GM23338 (cell line): ENCODE results near the gene TTC8.

Experiments used
- CTCF ChIP-seq, 2 experiments: fragments of 200-600 bp in 1 of 2; sonication (generic) in 1 of 2; conservative IDR thresholded peaks; 2 replicates each; pipeline versions ENCODE4 v1.5.1 to v1.6.1; 2016 to 2017; ENCODE audit warnings: antibody characterized with exemption in 2 of 2, low read depth in 2 of 2, mild to moderate bottlenecking in 2 of 2, moderate library complexity in 1 of 2
- ETS1 ChIP-seq: IDR thresholded peaks from 2 replicates; pipeline ENCODE4 v1.6.1; 2016; ENCODE audit warnings: antibody characterized with exemption
- EZH2 ChIP-seq: fragments of 200-600 bp; sonication (generic); IDR thresholded peaks from one replicate; pipeline ENCODE4 v1.8.0; 2017; ENCODE audit warnings: antibody characterized with exemption, mild to moderate bottlenecking, low read depth; ENCODE audit not compliant: unreplicated experiment
- POLR2AphosphoS5 ChIP-seq: IDR thresholded peaks from 2 replicates; pipeline ENCODE4 v1.6.1; 2016; ENCODE audit warnings: antibody characterized with exemption, low read depth
- STAT1 ChIP-seq: IDR thresholded peaks from one replicate; pipeline ENCODE4 v1.6.1; 2016; ENCODE audit warnings: antibody characterized with exemption; ENCODE audit not compliant: unreplicated experiment
- ZNF114 ChIP-seq: fragments of 250-450 bp; sonication (Bioruptor Pico); IDR thresholded peaks from 2 replicates; pipeline ENCODE4 v1.5.0; 2020; ENCODE audit warnings: mild to moderate bottlenecking, moderate library complexity

- TF ChIP-seq ZNF114 (CRISPR knock-in tag) (no peak), CTCF (conservative IDR thresholded peaks at IDR 0.05; ENCODE audit: low read depth in 2 of 2) (no peak), ETS1 (no peak), POLR2AphosphoS5 (no peak), STAT1 (no peak), EZH2 (no peak)
These were observed 95.1 kb downstream of the TTC8 start for GRCh38 chr14:88919502-88919901.
